Osteocyte (in vitro differentiated cells): ENCODE data around the gene BCL2. TPM values are rescaled to one million over a fixed set of nuclear protein-coding genes. Genes with fewer than 3 reads are reported as not detected.

Experiments
- DNase-seq: peaks from one replicate; pipeline ENCODE4 v3.0.0; 2021; ENCODE audit warnings: mixed read lengths; ENCODE audit not compliant: unreplicated experiment; ENCODE audit errors: extremely low spot score
- H3K27ac Mint-ChIP-seq: one replicate; pipeline ENCODE4 v1.8.0; 2021; ENCODE audit warnings: mild to moderate bottlenecking, mixed read lengths; ENCODE audit not compliant: unreplicated experiment
- H3K27me3 Mint-ChIP-seq: one replicate; pipeline ENCODE4 v1.8.0; 2021; ENCODE audit warnings: mixed read lengths; ENCODE audit not compliant: unreplicated experiment
- H3K36me3 Mint-ChIP-seq: one replicate; pipeline ENCODE4 v1.8.0; 2021; ENCODE audit warnings: mixed read lengths; ENCODE audit not compliant: unreplicated experiment
- H3K4me1 Mint-ChIP-seq: one replicate; pipeline ENCODE4 v1.8.0; 2021; ENCODE audit warnings: mixed read lengths; ENCODE audit not compliant: unreplicated experiment
- H3K4me3 Mint-ChIP-seq: one replicate; pipeline ENCODE4 v1.8.0; 2021; ENCODE audit warnings: mild to moderate bottlenecking, moderate library complexity, mixed read lengths; ENCODE audit not compliant: unreplicated experiment
- H3K9me3 Mint-ChIP-seq: one replicate; pipeline ENCODE4 v1.8.0; 2021; ENCODE audit warnings: mixed read lengths; ENCODE audit not compliant: unreplicated experiment
- CTCF ChIP-seq: fragments of 200-600 bp; sonication (generic); IDR thresholded peaks from 2 replicates; pipeline ENCODE4 v1.5.0; 2021; ENCODE audit warnings: antibody characterized with exemption, mild to moderate bottlenecking, moderate library complexity
- total RNA-seq: library from RNA; stranded (reverse); gene quantifications from 2 replicates; pipeline ENCODE4 v1.2.1, GENCODE V29; 2021

The BCL2 gene
- total RNA-seq, 1 donor from 2014 or later, result 3.2 TPM

DNA sequence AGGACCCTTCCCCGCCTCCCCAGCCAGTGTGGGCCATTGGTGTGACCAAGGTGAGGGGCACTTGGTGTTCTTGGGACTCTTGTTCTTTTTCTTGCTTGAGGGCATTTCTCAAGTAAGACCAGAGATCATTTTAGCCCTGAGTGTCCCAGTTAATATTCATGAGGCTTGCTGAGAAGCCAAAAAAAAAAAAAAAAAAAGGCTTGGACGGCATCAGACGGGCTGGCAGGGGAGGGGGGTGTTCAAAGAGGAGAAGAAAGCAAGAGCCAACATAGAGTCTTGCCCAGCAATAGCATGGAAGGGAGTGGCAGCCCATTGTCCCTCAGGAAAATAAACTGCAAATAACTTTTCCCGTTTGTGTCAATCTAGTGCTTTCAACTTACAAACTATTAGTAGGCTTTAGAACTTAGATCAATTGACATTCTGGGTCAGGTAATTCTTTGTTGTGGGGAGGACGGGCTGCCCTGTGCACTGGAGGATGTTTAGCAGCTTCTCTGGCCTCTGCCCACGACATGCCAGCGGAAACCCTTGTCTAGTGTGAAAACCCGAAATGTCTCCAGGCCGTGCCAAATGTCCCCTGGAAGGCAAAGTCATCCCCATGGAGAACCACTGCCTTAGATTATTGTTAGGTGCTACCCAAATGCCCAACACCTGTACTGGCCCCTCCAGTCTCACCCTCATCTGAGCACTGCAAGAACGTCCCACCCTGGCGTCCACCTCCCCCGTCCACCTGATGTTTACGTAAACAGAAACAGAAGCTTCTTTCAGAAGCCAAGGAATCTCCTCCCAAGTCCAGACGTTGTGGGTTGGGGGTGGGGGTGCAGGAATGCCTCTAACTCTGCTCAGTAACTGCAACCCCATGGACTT, 163.4 kb downstream of the BCL2 start:
- Mint-ChIP-seq H3K4me1 (peaks cover 13% of the 10 kb centered on the region), H3K4me3 (no peak overlapping the region), H3K27me3 (no peaks in the 10 kb centered on the region), H3K9me3 (no peaks in the 10 kb centered on the region), H3K27ac (no peak overlapping the region), H3K36me3 (no peaks in the 10 kb centered on the region)
- DNase-seq, result no peak
- TF ChIP-seq CTCF, result no peak

DNA sequence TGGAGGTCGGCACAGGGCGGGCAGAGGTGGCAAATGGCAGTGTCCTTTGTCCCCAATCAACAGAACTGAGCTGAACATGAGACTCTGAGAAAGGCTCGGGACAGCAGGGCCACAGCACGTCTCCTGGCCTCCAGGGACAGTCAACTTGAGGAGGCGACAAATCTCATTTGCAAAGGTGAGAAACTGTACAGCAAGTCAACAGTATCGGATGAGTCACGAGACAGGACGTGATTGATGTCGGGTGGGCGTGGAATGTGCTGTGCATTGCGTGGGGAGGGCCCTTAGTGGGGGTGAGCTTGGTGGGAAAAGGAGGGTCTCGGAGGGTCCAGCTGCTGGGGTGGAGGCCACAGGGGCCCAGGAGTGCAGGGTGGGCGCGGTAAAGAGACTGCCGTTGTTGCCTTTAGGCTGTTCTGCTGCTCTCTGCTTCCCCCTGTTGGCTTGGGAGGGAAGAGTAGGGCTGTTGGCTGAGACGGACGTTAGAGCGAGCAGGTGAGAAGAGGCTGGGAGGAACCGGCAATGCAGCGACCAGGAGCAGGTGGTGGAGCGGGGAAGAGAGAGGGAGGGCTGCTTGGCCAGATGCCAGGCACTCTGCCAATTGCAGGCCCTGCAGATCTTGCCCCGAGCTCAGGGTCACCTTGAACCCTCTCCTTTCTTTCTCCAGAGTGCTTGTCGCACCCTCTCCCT, 164.3 kb downstream of the BCL2 start:
- no peaks in the 10 kb centered on the region for H3K27me3 Mint-ChIP-seq
- TF ChIP-seq CTCF, result peak; percentile 57
- no peak overlapping the region for H3K27ac Mint-ChIP-seq
- H3K9me3 Mint-ChIP-seq, result no peaks in the 10 kb centered on the region
- H3K4me3 Mint-ChIP-seq, result no peak overlapping the region
- DNase-seq, result no peak
- H3K4me1 Mint-ChIP-seq, result peaks cover 5% of the 10 kb centered on the region
- no peaks in the 10 kb centered on the region for H3K36me3 Mint-ChIP-seq

DNA sequence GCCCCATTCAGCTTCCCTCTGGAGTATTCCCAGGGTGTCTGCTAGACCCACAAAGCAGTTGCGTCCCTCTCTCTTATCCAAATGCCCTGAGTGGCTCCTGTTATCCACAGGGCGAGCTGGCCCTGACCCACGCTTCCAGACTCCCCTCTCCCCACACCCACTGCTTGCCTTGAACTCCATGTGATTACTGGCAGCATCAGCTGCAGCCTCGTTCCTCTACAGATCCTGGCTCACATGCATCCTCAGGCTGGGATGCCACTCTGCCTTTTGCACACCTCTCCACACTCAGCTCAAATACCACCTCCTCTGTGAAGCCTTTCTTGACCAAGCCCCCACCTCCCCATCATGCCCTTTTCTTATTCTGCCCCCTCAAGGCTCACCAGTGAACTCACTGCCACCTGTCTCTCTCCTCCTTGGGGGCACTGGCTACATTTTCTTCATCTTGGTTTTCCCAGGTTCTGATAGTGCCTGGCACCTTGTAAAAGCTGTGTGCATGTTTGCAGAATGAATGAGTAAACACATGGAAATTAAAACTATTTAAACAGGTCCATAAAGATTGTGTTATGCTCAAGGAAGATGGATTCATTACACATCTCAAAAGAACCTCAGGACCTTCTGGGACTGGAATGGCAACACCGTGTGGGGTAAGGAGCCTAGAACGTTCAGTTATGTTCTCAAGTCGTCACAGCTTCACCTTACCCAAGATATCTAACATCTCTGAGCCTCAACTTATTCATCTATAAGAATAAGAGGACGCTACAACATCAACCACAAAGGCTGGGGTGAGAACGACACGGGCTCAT, 165.0 kb downstream of the BCL2 start:
- no peak for TF ChIP-seq CTCF
- H3K4me3 Mint-ChIP-seq, result no peak overlapping the region
- H3K27me3 Mint-ChIP-seq, result no peaks in the 10 kb centered on the region
- no peaks in the 10 kb centered on the region for H3K36me3 Mint-ChIP-seq
- H3K9me3 Mint-ChIP-seq, result no peaks in the 10 kb centered on the region
- H3K27ac Mint-ChIP-seq, result no peak overlapping the region
- no peak for DNase-seq
- no peaks in the 10 kb centered on the region for H3K4me1 Mint-ChIP-seq

DNA sequence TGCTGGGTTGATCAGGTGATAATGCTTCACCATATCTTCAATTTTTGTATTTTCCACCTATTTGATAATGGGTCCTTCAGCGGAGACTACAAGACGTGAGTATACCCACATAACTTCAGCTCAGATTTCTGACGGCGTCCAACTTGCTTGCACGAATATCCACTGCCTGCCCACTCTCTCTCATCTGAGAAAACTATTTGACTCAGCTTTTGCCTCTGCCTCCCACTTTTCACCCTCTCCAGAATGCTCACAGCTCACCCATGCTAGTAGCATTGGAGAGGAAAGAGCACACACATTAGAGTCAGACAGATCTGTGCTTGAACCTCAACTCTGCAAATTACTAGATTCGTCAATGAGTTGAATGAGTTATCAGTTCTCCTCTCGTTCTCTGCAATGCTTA, 166.8 kb downstream of the BCL2 start:
- Mint-ChIP-seq H3K9me3 (no peaks in the 10 kb centered on the region), H3K27me3 (no peaks in the 10 kb centered on the region)

More for the DNA sequence above, 166.8 kb downstream of the BCL2 start:
- TF ChIP-seq CTCF, result no peak
- no peak for DNase-seq
- Mint-ChIP-seq H3K27ac (no peak overlapping the region), H3K4me3 (no peak overlapping the region), H3K36me3 (no peaks in the 10 kb centered on the region), H3K4me1 (peaks cover 11% of the 10 kb centered on the region)
